ENCODE data around the gene OGA. TPM values are rescaled to one million over a fixed set of nuclear protein-coding genes. Genes with fewer than 3 reads are reported as not detected.

Gene OGA
- 191 TPM for total RNA-seq

DNA sequence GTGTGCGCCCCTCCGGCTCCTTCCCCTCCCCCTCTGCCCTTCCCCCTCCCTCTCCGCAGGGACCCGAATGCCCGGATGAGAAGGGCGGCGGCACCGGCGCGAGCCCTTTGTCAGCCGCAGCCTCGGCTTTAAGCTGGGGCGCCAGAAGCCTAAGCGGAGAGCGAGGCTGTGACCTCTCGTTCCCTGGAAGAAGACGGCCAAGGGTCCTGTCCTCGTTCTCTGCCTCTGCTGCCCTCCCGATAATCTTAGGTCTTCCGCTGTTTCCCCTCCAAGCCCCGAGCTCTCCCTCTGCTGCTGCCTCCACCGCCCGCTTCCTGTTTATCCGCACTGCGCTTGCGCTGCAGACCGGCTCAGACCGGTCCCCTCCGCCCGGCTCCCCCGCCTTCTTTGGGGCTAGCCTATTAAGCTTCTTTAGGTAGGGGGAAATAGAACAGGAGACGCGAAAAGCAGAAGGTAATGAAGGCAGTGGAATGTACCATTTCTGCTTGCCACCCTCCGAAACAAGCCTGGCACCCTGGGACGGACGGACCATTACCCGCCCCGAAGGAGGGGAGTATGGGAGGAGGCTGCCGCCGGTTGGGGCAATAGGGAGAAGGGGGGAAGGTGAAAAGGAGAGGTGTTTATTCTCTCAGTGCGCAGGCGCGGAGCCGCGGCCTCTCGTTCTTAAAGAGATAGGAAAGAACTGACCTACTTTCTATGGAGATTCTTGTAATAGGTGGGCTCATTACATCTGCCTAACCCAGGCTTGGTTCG lies at the start of gene OGA:
TSS of gene OGA (minus strand) at position 326 of the 753 bp plus-strand sequence. CDS start 422 bp downstream, outside the sequence.
- peak; percentile 99 for DNase-seq

DNA sequence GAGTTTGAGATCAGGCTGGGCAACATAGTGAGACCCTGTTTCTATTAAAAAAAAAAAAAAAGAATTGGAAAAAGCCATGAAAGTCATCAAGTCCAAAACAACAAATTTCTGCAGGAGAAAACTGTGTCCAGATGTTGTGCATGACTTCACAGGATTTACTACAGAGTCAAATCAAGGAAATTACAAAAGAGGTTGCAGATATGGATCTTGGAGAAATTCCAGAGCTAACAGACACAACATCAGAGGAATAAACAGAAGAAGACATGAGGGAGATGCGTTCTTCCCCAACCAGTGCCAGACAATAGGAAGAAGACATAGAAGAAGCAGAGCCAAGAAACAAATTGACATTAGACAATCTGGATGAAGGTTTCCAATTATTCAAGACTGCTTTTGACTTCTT lies 49.7 kb upstream of the OGA start:
- peak; percentile 57 for DNase-seq

GRCh38 chr10:101859530-101859929 lies 41.3 kb upstream of the OGA start:
- no peak for DNase-seq

- no peak for DNase-seq
These were observed 40.7 kb upstream of the OGA start for GRCh38 chr10:101858723-101859500.

- DNase-seq: no peak
These were observed 39.7 kb upstream of the OGA start for GRCh38 chr10:101857802-101858476.

DNA sequence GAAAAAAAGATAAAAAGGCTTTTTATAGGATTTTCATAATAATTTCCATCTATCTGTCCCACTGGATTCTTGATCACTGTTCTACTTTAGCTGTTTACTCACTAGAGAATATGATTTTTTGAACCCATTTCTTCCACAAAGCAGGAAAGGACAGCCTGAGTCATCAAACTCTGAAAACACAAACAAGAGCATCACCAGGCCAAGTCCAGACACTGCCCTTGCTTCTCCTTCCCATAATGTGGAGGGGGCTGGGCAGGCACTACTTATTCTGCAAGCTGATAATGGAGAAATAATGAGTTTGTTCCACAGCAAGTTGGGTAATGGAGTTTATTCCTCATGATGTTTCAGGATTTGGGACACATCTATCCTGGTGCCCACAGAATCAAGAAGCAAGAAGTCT lies 38.4 kb upstream of the OGA start:
- no peak for DNase-seq

- no peak for DNase-seq
These were observed 33.3 kb upstream of the OGA start for GRCh38 chr10:101851411-101852116.

DNA sequence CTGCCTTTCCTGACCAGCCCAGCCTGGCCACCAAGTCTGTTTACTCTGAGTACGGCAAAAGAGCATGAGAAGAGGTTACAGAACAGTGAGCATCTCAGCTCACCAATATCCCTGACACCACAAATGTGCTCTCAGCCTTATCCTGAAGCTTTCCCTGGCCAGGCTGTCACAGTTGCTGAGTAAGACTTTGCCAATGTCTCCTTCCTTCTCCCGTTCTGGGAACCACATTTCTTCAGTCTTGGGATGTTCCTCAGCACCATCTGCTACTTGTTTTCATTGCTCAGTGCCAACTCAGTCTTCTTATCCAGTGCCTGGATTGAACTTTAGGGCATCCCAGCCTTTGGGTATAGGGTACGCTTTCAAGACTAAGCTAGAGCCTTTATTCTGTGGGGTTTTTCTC lies 32.5 kb upstream of the OGA start:
- no peak for DNase-seq

DNA sequence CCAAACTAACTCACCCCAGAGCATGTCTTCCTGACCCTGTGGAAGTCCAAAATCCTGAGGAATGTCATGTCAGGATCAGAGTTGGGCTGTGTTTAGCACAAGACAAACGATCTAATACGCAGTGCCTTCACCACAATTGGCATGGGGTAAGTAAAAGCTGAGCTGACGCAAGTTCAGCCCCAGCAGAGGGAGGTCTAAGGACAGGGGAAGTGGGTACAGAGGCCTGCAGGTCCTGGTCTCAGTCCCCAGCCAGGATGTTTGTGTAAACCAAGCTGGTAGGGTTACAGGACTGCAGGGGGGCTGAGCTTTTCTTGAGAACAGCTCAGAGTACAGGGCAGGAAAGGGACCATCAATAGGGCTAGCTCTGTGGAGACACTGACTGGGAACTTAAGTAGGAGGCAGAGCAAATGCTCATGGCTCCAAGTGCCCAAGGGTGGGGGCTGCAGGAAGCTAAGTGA lies 30.7 kb upstream of the OGA start:
- no peak for DNase-seq

- no peak for DNase-seq
These were observed 30.2 kb upstream of the OGA start for GRCh38 chr10:101848408-101848807.

DNA sequence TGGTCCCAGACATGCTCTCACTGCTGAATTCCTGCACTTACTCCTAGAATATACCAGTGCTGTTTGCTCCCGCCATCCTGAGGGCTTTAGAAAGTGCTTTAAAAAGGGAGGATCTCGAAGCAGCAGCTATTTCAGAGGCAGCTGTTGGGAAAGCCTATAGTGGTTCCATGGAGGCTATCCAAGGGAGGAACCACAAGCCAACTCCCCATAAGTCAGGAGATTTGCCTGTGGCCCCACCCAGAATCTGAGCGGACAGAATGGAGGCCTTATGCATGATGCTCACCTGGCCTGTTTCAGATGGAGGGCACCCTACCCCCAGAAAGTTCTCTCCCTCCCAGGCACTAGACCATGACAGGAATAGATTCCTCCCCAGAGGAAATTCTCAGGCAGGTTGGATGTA lies 27.6 kb upstream of the OGA start:
- DNase-seq: no peak

DNA sequence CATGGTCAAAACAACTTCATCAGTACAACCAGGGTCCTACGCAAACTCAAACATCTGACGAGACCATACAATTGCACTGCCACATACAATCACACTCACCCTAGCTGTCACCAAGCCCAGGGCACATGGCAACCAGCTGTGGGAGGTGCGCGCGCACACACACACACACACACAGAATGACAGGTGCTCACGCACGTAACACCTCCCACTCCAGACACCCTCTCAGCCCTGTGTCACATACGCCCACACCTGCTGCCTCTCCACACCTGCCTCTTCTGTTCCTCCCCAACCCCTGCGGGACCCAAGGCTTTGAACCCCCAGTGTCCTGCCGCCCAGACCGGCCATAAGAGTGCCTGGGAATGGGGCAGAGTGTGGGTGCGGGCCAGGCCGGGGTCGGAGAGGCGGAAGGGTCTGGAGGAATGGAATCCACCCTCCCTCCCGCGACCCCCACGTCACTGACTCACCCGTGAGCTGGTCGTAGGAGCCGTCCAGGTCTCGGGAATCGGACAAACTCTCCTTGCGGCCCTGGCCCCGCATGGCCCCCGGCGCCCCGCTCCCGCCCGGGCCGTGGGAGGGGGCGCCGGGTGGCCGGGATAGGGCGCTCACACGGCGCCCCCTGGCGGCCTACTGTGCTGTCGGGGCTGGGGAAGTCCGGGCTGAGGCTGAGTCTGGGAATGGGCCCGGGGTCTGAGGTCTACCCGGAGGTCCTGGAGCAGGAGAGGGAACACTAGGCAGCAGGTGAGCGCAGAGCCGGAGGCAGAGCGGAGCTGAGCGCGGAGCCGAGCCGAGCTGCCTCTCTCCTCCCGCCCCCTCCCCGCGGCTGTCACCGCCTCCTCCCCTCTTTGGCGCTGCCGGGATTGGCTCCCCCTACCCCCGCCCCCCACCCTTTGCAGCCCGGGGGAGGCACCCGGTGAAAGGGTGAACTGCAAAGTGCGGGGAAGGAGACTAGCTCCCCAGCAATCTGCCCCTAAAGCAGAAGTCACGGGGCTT lies 25.1 kb upstream of the OGA start, which contains the start of gene KCNIP2:
TSS of gene KCNIP2 (minus strand) at position 769 of the 990 bp plus-strand sequence. CDS start at position 537, 232 bp downstream.
- no peak for DNase-seq

GRCh38 chr10:101841826-101842225 lies 23.6 kb upstream of the OGA start:
- DNase-seq: no peak

DNA sequence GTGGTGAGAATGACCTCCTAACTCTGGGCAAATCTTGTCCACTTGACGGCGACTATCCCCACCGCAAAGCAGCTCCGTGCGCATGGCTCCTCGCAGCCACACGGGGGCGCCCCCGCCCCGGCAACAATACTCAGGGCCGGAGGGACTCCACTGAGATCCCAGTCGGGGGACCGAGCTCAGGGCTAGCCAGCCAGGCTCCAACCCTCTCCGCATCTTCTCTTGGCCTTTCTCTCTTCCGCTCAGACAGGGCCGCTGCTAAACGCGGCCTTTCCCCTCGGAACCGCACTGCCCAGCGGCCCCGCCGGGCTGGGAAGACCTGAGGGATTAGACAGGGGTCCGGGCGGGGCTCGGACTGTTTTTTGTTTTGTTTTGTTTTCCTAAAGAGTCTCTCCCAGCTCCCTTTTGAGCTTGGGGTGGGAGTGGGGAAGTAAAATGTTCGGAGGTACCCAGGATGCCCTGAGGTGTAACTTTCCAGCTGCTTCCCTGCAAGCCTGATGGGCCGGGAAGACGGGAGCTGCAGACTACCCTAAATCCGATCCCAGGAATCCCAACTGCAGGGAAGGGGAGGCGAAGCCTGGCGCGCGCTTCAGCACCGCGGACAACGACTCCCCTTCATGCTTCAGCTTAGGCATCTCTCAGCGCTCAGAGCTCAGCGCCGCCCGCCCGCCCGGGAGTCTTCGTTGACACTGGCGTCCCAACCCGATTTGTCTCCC lies 22.7 kb upstream of the OGA start:
- DNase-seq: peak; percentile 94

DNA sequence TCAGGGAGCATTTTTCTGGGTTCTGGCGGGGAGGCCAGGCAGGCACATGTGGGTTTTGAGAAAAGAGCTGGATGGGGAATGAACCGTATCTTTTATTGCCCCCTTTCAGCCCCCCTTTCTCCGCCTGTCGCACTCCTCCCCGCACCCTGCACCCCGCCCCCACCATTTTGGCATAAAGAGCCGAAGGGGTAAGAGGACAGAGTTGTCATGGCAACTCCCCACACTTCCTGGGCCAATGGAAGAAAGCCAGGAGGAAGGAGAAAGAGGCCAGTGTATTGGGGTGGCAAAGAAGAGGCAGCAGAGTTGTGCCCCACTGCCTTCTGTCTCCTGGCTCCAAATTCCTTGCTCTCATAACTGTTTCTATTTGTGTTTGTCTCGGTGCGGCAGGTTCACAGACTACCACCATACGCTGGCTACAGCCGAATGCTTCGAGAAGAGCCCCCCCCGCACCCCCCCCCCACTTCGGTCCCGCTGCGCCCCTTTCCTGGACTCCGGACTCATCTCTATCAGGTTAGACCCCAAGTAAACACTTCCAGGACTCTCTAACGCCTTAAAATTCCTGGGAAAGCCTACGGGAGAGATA lies 21.9 kb upstream of the OGA start:
- peak; percentile 29 for DNase-seq

DNA sequence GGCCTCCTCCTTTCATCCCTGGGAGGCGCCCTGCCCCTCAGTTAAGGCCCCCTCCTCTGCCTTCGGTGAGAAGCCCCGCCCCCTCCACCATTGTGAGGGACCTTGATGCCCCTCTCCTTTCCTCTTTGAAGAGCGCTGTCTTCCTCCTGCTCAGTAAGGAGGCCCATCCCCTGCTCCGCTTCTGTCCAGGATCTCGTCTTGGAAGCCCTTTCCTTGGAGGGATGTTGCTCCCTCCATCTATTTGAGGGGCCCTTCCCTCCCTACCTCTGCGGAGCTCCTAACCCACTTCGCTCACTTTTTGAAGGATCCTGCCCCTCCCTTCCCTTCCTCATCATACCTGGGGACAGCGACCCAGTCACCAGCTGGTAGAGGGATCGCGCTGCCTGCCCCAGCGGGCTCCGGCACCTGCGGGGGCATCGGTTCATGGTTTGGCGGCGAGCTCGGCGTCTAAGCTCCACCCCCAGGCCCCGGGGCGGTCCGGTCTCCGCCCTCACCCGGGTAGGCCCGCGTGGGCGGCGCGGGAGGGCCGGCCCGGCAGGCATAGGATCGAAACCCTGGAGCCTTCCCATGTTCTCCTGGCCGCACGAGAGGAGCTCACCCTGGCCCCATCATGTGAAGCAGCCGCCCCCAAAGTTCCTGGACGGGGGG lies 21.3 kb upstream of the OGA start:
- DNase-seq: no peak

DNA sequence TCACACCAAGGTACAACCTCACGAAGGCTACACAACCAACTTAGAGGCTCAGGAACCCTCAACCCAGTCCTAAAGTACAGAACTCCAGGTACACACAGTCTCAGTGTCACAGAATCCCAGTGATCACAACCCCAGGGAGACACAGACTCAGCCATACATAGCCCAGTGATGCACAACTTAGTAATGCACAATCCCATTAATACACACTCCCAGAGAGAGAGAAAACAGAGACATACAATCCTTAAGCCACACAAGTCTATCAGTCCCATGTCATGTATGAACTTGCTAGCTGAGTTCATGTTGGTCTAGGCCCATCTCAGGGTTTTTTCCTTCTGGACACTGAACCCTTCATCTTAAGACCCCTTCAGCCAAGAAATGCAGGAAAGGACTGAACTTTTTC lies 20.8 kb upstream of the OGA start:
- DNase-seq: no peak

GRCh38 chr10:101838416-101838970 lies 20.2 kb upstream of the OGA start:
- DNase-seq: no peak

DNA sequence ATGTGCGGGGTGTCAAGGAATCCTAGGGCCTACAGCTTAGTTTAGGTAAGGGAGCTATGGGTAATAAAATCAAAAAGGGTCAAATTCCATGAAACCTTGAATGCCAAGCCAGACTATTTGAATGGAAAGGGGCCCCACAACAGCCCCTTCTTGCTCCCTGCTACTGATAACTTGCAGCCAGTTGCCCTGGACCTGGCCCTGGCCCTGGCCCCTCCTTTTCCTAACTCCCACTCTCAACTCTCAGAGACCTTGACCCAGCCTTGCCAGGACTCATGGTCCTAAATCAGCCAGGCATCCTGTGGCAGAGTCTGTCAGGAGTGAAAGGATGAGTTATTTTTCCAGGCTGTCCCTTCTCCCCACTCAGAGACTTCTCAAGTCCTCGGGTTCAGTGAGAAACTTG lies 19.5 kb upstream of the OGA start:
- DNase-seq: no peak
